G401.6 (cell line): ENCODE results near the gene GFRAL.
"Not testable (repeated sequence)": the region's sequence is repeated elsewhere in the genome, so short reads cannot be mapped to it uniquely, and the experiment has no call there.

Experiments used
- FAIRE-seq: peaks from 2 replicates; lab custom pipeline; 2012; peaks lifted over from hg19 to GRCh38; lab: Jason Lieb, UNC

GFRAL gene

GRCh38 chr6:55327169-55327568 lies at the start of gene GFRAL:
Gene GFRAL, plus strand, starts transcription at chr6:55327469. Its CDS starts 86 bp downstream, at chr6:55327555.
- FAIRE-seq = no peak

GRCh38 chr6:55277646-55278045 lies 49.6 kb upstream of the GFRAL start:
- FAIRE-seq = no peak

GRCh38 chr6:55281215-55281614 lies 46.1 kb upstream of the GFRAL start:
- no peak for FAIRE-seq

GRCh38 chr6:55282115-55282514 lies 45.2 kb upstream of the GFRAL start:
- FAIRE-seq = no peak

- FAIRE-seq = no peak
Measured at GRCh38 chr6:55286824-55287223, 40.4 kb upstream of the GFRAL start.

- no peak for FAIRE-seq
Measured at GRCh38 chr6:55290736-55291135, 36.5 kb upstream of the GFRAL start.

- FAIRE-seq = peak; percentile 34
Measured at GRCh38 chr6:55293116-55293515, 34.2 kb upstream of the GFRAL start.

GRCh38 chr6:55297214-55297613 lies 30.1 kb upstream of the GFRAL start:
- not testable (repeated sequence) for FAIRE-seq

- no peak for FAIRE-seq
Measured at GRCh38 chr6:55299286-55299985, 27.8 kb upstream of the GFRAL start.

- no peak for FAIRE-seq
Measured at GRCh38 chr6:55304747-55305146, 22.5 kb upstream of the GFRAL start.

GRCh38 chr6:55319961-55320695 lies 7.1 kb upstream of the GFRAL start:
- FAIRE-seq = no peak

GRCh38 chr6:55320696-55321086 lies 6.6 kb upstream of the GFRAL start:
- FAIRE-seq = no peak

GRCh38 chr6:55377150-55377549 lies 49.9 kb downstream of the GFRAL start:
- no peak for FAIRE-seq

- no peak for FAIRE-seq
Measured at GRCh38 chr6:55379471-55379870, 52.2 kb downstream of the GFRAL start.

GRCh38 chr6:55379895-55380294 lies 52.6 kb downstream of the GFRAL start:
- no peak for FAIRE-seq

GRCh38 chr6:55388211-55388610 lies 60.9 kb downstream of the GFRAL start:
- no peak for FAIRE-seq

- FAIRE-seq = no peak
Measured at GRCh38 chr6:55395871-55396270, 68.6 kb downstream of the GFRAL start.

- no peak for FAIRE-seq
Measured at GRCh38 chr6:55397986-55398385, 70.7 kb downstream of the GFRAL start.

- no peak for FAIRE-seq
Measured at GRCh38 chr6:55399351-55399750, 72.1 kb downstream of the GFRAL start.

GRCh38 chr6:55405474-55406235 lies 78.4 kb downstream of the GFRAL start:
- FAIRE-seq = no peak

- FAIRE-seq = no peak
Measured at GRCh38 chr6:55410674-55411073, 83.4 kb downstream of the GFRAL start.

- FAIRE-seq = no peak
Measured at GRCh38 chr6:55423933-55424332, 96.7 kb downstream of the GFRAL start.
